ENCODE data around the gene RANBP6.
"Not testable (repeated sequence)": the region's sequence is repeated elsewhere in the genome, so short reads cannot be mapped to it uniquely, and the experiment has no call there.

Gene RANBP6

DNA sequence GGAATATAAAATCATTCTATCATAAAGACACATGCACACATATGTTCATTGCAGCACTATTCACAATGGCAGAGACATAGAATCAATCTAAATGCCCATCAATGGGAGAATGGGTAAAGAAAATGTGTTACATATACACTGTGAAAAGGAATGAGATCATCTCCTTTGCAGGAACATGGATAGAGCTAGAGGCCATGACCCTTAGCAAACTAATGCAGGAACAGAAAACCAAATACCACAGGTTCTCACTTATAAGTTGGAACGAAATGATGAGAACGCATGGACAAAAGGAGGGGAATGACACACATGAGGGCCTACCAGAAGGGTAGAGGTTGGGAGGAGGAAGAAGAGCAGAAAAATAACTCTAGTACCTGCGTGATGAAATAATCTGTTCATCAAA is 21.0 kb upstream of the RANBP6 start:
- no peak overlapping the region for H3K4me3 ChIP-seq (ENCODE audit: low read depth, low read length)
- no peak for DNase-seq (ENCODE audit: low read depth)
- TF ChIP-seq, protein P1, sequence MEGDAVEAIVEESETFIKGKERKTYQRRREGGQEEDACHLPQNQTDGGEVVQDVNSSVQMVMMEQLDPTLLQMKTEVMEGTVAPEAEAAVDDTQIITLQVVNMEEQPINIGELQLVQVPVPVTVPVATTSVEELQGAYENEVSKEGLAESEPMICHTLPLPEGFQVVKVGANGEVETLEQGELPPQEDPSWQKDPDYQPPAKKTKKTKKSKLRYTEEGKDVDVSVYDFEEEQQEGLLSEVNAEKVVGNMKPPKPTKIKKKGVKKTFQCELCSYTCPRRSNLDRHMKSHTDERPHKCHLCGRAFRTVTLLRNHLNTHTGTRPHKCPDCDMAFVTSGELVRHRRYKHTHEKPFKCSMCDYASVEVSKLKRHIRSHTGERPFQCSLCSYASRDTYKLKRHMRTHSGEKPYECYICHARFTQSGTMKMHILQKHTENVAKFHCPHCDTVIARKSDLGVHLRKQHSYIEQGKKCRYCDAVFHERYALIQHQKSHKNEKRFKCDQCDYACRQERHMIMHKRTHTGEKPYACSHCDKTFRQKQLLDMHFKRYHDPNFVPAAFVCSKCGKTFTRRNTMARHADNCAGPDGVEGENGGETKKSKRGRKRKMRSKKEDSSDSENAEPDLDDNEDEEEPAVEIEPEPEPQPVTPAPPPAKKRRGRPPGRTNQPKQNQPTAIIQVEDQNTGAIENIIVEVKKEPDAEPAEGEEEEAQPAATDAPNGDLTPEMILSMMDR (IDR thresholded peaks at IDR 0.05; ENCODE audit: low read depth, low read length): no peak
- no peak for TF ChIP-seq MYC (IDR thresholded peaks at IDR 0.05; ENCODE audit: low read depth, low read length)

DNA sequence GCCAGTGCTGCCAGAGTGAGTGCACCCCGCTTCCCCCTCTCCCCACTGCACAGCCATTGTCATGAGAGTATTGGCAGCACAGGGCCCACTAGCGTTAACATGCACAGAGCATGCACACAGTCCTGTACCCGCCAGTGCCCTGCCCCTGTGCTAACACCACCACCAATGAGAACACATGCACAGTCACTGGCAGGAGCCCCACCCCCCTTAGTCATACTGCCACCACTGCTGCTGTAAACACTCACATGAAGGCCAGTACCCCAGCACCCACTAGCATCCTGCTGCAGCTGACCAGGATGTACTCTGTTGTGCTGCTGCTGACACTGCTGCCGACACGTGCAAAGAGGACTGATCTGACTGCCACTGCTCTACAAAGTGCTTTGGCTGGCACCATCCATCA is 19.5 kb upstream of the RANBP6 start:
- DNase-seq (ENCODE audit: low read depth): no peak
- no peak overlapping the region for H3K4me3 ChIP-seq (ENCODE audit: low read depth, low read length)
- TF ChIP-seq, protein P1 (IDR thresholded peaks at IDR 0.05; ENCODE audit: low read depth, low read length): no peak
- TF ChIP-seq, protein P2, sequence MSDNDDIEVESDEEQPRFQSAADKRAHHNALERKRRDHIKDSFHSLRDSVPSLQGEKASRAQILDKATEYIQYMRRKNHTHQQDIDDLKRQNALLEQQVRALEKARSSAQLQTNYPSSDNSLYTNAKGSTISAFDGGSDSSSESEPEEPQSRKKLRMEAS (IDR thresholded peaks at IDR 0.05; ENCODE audit: low read depth, low read length): no peak
- TF ChIP-seq POLR2A (IDR thresholded peaks at IDR 0.05; ENCODE audit: extremely low read depth, insufficient read length) (no peak), MYC (IDR thresholded peaks at IDR 0.05; ENCODE audit: low read depth, low read length) (no peak)

DNA sequence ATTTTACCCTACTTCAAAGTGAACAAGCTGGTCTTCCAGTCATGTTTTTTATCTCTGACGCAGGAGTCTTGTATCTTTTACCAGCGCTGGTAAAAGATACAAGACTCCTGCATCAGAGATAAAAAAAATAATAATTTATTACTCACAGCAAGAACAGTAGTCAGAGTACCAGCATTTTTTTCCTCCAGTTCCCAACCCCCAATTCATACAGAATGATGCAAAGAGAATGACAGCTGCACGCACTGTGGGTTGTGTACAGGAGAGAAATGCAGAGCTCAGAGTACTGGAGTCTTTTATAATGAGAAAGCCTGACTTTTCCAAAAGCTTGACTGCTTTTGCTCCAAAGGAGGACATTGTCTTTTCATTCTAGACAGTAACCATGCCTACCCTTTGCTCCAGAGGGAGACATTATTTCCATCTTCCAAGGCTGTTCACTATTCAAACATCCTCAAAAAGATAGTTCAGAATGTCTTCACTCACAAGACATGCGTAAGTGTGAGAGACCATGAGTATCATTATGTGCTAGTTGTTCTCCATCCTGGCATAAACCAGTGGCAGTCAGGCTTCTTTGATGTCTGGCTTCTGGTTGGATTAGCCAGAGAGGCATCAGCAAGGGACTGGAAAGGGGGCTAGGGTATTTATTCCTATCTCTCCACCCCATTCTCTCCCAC is 14.3 kb upstream of the RANBP6 start:
- DNase-seq (ENCODE audit: low read depth): no peak
- TF ChIP-seq POLR2A (IDR thresholded peaks at IDR 0.05; ENCODE audit: extremely low read depth, insufficient read length) (no peak), MYC (IDR thresholded peaks at IDR 0.05; ENCODE audit: low read depth, low read length) (no peak)
- TF ChIP-seq, protein P2 (IDR thresholded peaks at IDR 0.05; ENCODE audit: low read depth, low read length): no peak
- TF ChIP-seq, protein P1 (IDR thresholded peaks at IDR 0.05; ENCODE audit: low read depth, low read length): no peak
- no peak overlapping the region for H3K4me3 ChIP-seq (ENCODE audit: low read depth, low read length)

DNA sequence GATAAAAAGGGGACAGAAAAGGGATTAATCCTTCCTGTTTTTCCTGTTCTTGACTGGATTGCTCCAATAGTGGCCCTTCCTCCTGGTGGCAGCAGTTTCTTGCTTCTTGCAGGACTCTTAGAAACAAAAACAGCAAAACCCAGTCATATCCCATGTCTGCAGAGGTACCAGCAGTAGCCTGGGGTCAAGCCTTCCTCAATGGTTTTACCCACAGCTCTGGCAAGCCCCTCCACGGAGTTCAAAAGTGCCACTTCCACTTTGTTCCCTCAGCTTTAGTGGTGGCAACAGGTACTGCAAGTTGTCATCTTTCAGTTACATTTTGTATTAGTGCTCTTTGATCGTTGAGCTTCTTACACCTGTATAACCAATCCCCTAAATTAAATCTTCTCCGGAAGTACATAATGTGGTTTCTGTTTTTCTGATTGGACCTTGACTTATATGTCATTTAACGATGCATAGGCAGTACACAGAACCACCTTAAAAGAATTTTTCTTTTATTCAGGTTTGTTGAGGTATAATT is 8.7 kb upstream of the RANBP6 start:
- DNase-seq (ENCODE audit: low read depth): peak; percentile 63
- TF ChIP-seq, protein P1 (IDR thresholded peaks at IDR 0.05; ENCODE audit: low read depth, low read length): peak; percentile 71
- TF ChIP-seq, protein P2 (IDR thresholded peaks at IDR 0.05; ENCODE audit: low read depth, low read length): no peak
- no peak overlapping the region for H3K4me3 ChIP-seq (ENCODE audit: low read depth, low read length)

DNA sequence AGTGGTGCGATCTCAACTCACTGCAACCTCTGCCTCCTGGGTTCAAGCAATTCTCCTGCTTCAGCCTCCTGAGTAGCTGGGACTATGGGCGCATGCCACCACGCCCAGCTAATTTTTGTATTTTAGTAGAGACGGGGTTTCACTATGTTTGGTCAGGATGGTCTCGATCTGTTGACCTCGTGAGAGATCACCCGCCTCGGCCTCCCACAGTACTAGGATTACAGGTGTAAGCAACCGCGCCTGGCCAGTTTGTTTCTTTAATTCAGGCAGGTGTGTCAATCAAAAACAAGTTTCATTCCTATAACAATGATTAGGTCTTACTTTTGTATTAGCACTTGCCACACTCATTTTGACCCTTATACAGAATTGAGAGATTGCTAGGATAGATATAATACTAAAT is 1.6 kb upstream of the RANBP6 start:
- DNase-seq (ENCODE audit: low read depth); H3K4me3 ChIP-seq (ENCODE audit: low read depth, low read length): not testable (repeated sequence)

DNA sequence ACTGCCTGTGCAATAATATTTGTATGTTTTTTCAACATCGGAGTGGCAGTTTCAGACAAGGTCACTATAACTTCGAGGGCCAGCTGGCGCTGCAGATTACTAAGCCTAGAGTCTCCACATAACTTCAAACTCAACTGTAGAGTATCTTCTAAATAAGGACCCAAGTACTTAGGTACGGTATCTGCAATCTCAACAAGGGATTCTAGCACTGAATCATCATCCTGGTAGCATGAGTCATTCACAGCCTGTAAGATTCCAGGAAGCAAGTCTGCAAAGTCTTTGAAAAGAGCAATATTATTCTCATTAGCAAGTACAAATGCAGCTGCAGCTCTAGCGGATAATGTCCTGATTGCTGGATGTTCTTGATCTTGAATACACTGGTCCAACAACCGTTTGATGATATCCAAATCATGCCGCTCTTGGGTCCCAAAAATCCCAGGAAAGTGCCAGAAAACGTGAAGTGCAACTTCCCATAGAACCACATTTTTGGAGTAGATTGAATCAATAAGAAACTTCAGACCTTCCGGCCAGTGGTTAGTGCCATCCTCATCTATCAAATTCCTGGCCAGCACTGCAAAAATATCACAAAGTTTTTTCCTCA is 654 bp downstream of the RANBP6 start:
- peak; percentile 54 for DNase-seq (ENCODE audit: low read depth)
- peak overlapping the region; percentile 69 for H3K4me3 ChIP-seq (ENCODE audit: low read depth, low read length)
- TF ChIP-seq MYC (IDR thresholded peaks at IDR 0.05; ENCODE audit: low read depth, low read length): no peak
- TF ChIP-seq, protein P2 (IDR thresholded peaks at IDR 0.05; ENCODE audit: low read depth, low read length): no peak
- TF ChIP-seq POLR2A (IDR thresholded peaks at IDR 0.05; ENCODE audit: extremely low read depth, insufficient read length): no peak
- TF ChIP-seq, protein P1 (IDR thresholded peaks at IDR 0.05; ENCODE audit: low read depth, low read length): no peak

Data from NB4 (cell line).